ENCODE results near the gene FOXJ2. TPM values are rescaled to one million over a fixed set of nuclear protein-coding genes. Genes with fewer than 3 reads are reported as not detected.

The FOXJ2 gene
- polyA plus RNA-seq, 1 experiment = 6.5 TPM

DNA sequence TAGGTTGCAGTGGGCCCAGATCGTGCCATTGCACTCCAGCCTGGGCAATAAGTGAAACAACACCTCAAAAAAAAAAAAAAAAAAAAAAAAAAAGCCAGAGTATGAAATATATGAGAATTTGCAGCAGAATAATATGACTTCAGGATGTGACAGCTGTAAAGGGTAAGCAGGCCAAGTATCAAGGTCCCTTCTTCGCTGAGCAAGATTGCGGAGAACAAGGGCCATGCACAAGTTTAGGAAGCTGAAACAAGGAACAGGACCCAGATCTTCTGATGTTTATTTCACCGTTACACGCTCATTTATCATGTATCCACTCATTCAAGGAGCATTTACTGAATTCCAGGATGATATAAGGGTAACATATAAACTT is 659 bp upstream of the FOXJ2 start:
- CTCF ChIA-PET = interaction anchor here (0.6 to 2.0 kb wide), 6 partner anchors 9 to 358 kb away, joined by 3 to 10 read pairs (median 4); no protein-coding TSS in a partner anchor

DNA sequence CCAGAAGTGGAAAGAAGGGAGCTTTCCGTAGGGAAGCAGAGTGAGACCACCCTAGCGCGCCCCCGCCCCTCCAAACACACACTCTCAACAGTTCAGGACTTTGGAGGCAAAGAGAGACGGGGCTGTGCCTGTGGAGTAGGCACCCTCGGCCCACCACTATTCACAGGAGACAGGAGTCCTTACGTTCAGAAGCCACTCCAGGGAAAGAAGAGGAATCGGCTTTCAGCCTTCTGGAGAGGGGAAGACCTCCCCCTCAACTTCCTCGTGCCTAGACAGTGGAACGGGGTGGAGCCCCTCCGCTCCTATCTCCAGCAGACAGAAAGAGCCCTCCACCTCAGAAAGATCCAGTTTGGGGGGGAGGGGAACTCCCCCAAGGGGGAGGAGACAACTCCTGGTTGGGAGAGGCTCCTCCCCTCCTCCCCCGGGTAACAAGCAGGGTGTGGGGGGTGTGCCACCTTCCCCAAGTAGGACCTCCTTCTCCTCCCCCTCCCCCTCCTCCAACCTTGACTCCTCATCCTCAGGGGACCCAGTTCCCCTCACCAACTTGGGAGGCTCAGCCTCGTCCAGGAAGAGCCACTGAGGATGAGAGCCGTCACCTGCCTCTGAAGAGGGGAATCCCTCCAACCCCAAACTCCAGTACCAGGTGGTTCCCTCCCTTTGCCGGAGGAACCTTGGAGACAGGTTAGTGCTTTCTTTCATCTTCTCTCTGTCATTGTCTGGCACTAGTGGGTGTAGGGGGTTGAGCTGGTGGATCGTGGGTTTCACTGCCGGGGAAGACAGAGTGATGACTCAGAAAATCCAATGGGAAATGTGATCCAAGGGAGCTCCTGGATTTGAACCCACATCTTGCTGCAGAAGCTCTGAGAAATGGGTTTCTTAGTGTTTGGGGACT is 883 bp downstream of the FOXJ2 start:
- Histone ChIP-seq H3K27me3 (ENCODE audit: control insufficient read depth, insufficient read depth, low read length) (no peaks in the 10 kb centered on the region), H3K4me3 (ENCODE audit: low read depth, low read length) (peak overlapping the region; percentile 85), H3K36me3 (ENCODE audit: control insufficient read depth, insufficient read depth, low read length) (no peaks in the 10 kb centered on the region)
- ChIA-PET POLR2A (interaction anchor here (0.6 kb wide), 1 partner anchor 168 kb away, joined by 5 read pairs; no protein-coding TSS in a partner anchor), CTCF (interaction anchor here (0.7 to 2.0 kb wide), 8 partner anchors 10 to 100 kb away, joined by 3 to 11 read pairs (median 7); no protein-coding TSS in a partner anchor)
- no peak for DNase-seq (ENCODE audit: low read depth)
- TF ChIP-seq, protein P1, sequence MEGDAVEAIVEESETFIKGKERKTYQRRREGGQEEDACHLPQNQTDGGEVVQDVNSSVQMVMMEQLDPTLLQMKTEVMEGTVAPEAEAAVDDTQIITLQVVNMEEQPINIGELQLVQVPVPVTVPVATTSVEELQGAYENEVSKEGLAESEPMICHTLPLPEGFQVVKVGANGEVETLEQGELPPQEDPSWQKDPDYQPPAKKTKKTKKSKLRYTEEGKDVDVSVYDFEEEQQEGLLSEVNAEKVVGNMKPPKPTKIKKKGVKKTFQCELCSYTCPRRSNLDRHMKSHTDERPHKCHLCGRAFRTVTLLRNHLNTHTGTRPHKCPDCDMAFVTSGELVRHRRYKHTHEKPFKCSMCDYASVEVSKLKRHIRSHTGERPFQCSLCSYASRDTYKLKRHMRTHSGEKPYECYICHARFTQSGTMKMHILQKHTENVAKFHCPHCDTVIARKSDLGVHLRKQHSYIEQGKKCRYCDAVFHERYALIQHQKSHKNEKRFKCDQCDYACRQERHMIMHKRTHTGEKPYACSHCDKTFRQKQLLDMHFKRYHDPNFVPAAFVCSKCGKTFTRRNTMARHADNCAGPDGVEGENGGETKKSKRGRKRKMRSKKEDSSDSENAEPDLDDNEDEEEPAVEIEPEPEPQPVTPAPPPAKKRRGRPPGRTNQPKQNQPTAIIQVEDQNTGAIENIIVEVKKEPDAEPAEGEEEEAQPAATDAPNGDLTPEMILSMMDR (IDR thresholded peaks at IDR 0.05; ENCODE audit: insufficient read depth, low read depth, low read length) = 0 out of 2 replicates have a peak, but pooled peaks have one; percentile 1

More for the DNA sequence above, 659 bp upstream of the FOXJ2 start:
- no peaks in the 10 kb centered on the region for H3K27me3 ChIP-seq (ENCODE audit: control insufficient read depth, insufficient read depth, low read length)
- TF ChIP-seq, protein P1 (IDR thresholded peaks at IDR 0.05; ENCODE audit: insufficient read depth, low read depth, low read length) = no peak
- no peak for DNase-seq (ENCODE audit: low read depth)
- H3K36me3 ChIP-seq (ENCODE audit: control insufficient read depth, insufficient read depth, low read length) = no peaks in the 10 kb centered on the region
- POLR2A ChIA-PET = interaction anchor here (0.5 to 0.7 kb wide), 2 partner anchors 23 to 165 kb away, joined by 3 to 32 read pairs; no protein-coding TSS in a partner anchor
- peak overlapping the region; percentile 85 for H3K4me3 ChIP-seq (ENCODE audit: low read depth, low read length)

DNA sequence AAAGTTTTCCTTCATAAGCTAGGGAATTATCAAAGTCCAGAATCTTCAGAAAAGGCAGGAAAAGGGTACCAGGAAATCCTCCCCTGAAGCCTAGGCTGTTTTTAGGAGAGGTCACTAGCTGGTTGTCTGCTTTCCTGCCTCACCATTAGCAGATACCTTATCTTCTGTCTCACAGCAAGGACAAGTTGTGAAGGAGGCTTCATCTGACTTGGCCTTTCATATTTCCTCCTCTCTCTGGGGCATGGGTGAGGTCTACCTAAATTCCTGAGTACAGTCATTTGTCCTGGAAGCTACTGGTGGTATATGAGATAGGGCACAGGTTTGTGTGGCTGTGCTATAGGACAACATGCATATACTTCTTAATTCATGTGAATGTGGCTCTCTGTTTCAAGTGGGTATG is 2.3 kb downstream of the FOXJ2 start:
- no peak for DNase-seq (ENCODE audit: low read depth)
- CTCF ChIA-PET = interaction anchor here (0.5 to 2.0 kb wide), 5 partner anchors 10 to 44 kb away, joined by 3 to 11 read pairs (median 4); no protein-coding TSS in a partner anchor

DNA sequence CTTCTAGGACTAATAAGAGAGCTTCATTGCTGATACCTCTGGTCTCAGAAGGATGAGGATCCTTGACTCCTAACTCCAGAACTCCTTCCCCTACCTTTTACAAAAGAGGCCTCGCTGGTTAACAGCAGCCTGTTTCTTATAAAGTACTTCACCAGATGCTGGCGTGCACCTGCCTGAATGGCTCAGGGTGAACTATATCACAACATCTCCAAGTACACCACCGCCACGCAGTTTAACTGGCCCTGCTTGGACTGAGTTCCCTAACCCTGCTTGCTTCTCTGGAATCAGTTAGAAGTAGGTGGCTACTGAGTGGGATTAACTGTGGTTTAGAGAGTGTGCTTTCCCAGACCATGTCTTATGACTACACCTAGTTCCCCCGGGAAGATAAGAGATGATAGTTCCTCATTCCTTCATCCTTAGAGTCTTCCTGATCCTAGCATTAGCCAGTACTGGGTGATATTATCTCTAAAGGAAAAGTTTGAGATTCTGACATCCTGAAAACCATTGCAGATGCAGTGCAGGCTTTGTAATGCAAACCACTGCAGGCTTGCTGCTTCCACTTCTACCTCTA is 3.0 kb downstream of the FOXJ2 start:
- TF ChIP-seq, protein P1 (IDR thresholded peaks at IDR 0.05; ENCODE audit: insufficient read depth, low read depth, low read length) = no peak
- CTCF ChIA-PET = interaction anchor here (0.5 to 3.1 kb wide), 5 partner anchors 9 to 43 kb away, joined by 3 to 14 read pairs (median 4); no protein-coding TSS in a partner anchor
- H3K4me3 ChIP-seq (ENCODE audit: low read depth, low read length) = no peak overlapping the region
- POLR2A ChIA-PET = interaction anchor here (0.5 kb wide), 1 partner anchor 1501 kb away, joined by 7 read pairs; the partner anchor contains the start of gene GAPDH
- no peak for DNase-seq (ENCODE audit: low read depth)
- H3K36me3 ChIP-seq (ENCODE audit: control insufficient read depth, insufficient read depth, low read length) = no peaks in the 10 kb centered on the region; the same call in 1 of the 2 replicates
- no peaks in the 10 kb centered on the region for H3K27me3 ChIP-seq (ENCODE audit: control insufficient read depth, insufficient read depth, low read length)

More for the DNA sequence above, 2.3 kb downstream of the FOXJ2 start:
- no peaks in the 10 kb centered on the region for H3K27me3 ChIP-seq (ENCODE audit: control insufficient read depth, insufficient read depth, low read length)
- TF ChIP-seq, protein P1 (IDR thresholded peaks at IDR 0.05; ENCODE audit: insufficient read depth, low read depth, low read length) = no peak
- no peaks in the 10 kb centered on the region for H3K36me3 ChIP-seq (ENCODE audit: control insufficient read depth, insufficient read depth, low read length)
- POLR2A ChIA-PET = no interaction called here
- peak overlapping the region; percentile 85 for H3K4me3 ChIP-seq (ENCODE audit: low read depth, low read length)

DNA sequence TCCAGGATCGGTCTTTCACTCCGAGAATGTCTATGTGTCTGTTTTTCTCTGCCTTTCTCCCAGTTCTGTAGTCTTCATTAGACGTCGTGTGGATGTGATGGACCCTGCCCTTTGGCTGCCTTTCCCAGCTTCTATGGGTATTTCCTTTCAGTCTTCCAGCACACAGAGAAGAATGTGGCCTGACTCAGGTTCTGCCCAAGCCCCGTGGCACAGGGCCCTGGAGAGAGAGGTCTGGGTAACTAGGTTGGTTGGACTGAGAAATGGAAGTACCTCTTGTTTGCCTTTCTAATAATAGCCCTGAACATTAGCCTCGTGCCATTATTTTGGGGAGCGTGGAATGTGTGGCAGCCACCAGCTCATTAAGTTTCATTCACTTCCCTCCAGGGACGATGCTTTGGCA is 3.8 kb downstream of the FOXJ2 start:
- no peak for DNase-seq (ENCODE audit: low read depth)
- Histone ChIP-seq H3K27me3 (ENCODE audit: control insufficient read depth, insufficient read depth, low read length) (no peaks in the 10 kb centered on the region), H3K4me3 (ENCODE audit: low read depth, low read length) (no peak overlapping the region), H3K36me3 (ENCODE audit: control insufficient read depth, insufficient read depth, low read length) (peaks cover 3% of the 10 kb centered on the region)
- ChIA-PET CTCF (interaction anchor here (1.1 to 3.1 kb wide), 2 partner anchors 8 to 42 kb away, joined by 4 to 14 read pairs; no protein-coding TSS in a partner anchor), POLR2A (no interaction called here)
- TF ChIP-seq, protein P1 (IDR thresholded peaks at IDR 0.05; ENCODE audit: insufficient read depth, low read depth, low read length) = no peak
